Measurements from ENCODE around the gene LRRC32. TPM values are rescaled to one million over a fixed set of nuclear protein-coding genes. Genes with fewer than 3 reads are reported as not detected.

LRRC32 gene
- total RNA-seq, 1 experiment from 2014 or later: 0.27 TPM

DNA sequence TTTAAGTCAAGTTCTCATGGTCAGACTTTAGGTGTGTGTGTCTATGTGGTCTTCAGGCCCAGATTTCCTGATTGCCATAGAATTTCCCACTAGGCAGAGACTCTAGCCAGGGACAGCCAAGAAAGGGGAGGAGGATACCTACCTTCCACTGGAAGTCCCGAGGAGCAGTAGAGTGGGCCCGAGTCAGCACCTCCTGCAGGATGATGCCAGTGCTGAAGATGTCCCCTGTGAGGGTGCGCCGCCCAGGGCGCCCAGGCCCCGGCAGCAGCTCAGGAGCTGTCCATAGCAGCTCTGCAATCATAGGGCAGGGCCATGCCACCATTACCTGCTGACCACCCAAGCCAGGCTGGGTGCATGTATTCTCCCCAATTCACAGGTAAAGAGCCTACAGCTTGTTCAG lies 41.6 kb upstream of the LRRC32 start:
- intact Hi-C loops (cut with micrococcal nuclease; ENCODE audit: unreplicated experiment): no loop called here
- POLR2A ChIA-PET: no interaction called here
- no peaks in the 10 kb centered on the region for H3K9me3 Mint-ChIP-seq (ENCODE audit: unreplicated experiment)
- no peak overlapping the region for H3K27ac Mint-ChIP-seq (ENCODE audit: unreplicated experiment)
- Histone ChIP-seq H3K27me3 (replicated peaks; ENCODE audit: control insufficient read depth, insufficient read depth, low read length) (no peaks in the 10 kb centered on the region), H3K9me3 (no peaks in the 10 kb centered on the region), H3K36me3 (ENCODE audit: control insufficient read depth, insufficient read depth, low read length) (no peaks in the 10 kb centered on the region), H3K4me3 (ENCODE audit: low read depth, low read length) (no peak overlapping the region), H3K4me1 (no peaks in the 10 kb centered on the region)
- DNase-seq: no peak
- H3K4me3 Mint-ChIP-seq (ENCODE audit: unreplicated experiment): no peak overlapping the region
- BruUV-seq (replicated peaks): no TSS peak
- H3K27me3 Mint-ChIP-seq (ENCODE audit: insufficient read depth, unreplicated experiment): no peaks in the 10 kb centered on the region
- TF ChIP-seq CTCF (IDR thresholded peaks at IDR 0.05; ENCODE audit: insufficient read depth in 1 of 2, low read depth in 1 of 2, low read length in 1 of 2, severe bottlenecking in 1 of 2, unreplicated experiment in 1 of 2): no peak
- no peaks in the 10 kb centered on the region for H3K4me1 Mint-ChIP-seq (ENCODE audit: low read depth, unreplicated experiment)
- CTCF ChIA-PET: no interaction called here
- no peaks in the 10 kb centered on the region for H3K36me3 Mint-ChIP-seq (ENCODE audit: insufficient read depth, unreplicated experiment)

- intact Hi-C loops (cut with micrococcal nuclease; ENCODE audit: unreplicated experiment): no loop called here
- Histone ChIP-seq H3K4me3 (ENCODE audit: low read depth, low read length) (no peak overlapping the region), H3K27me3 (replicated peaks; ENCODE audit: control insufficient read depth, insufficient read depth, low read length) (no peaks in the 10 kb centered on the region), H3K9me3 (no peaks in the 10 kb centered on the region), H3K4me1 (no peaks in the 10 kb centered on the region), H3K36me3 (ENCODE audit: control insufficient read depth, insufficient read depth, low read length) (no peaks in the 10 kb centered on the region)
- Mint-ChIP-seq H3K4me1 (ENCODE audit: low read depth, unreplicated experiment) (no peaks in the 10 kb centered on the region), H3K9me3 (ENCODE audit: unreplicated experiment) (peaks cover 5% of the 10 kb centered on the region), H3K27ac (ENCODE audit: unreplicated experiment) (no peak overlapping the region), H3K36me3 (ENCODE audit: insufficient read depth, unreplicated experiment) (no peaks in the 10 kb centered on the region), H3K4me3 (ENCODE audit: unreplicated experiment) (no peak overlapping the region), H3K27me3 (ENCODE audit: insufficient read depth, unreplicated experiment) (no peaks in the 10 kb centered on the region)
- ChIA-PET POLR2A (no interaction called here), CTCF (no interaction called here)
- TF ChIP-seq CTCF (IDR thresholded peaks at IDR 0.05; ENCODE audit: insufficient read depth in 1 of 2, low read depth in 1 of 2, low read length in 1 of 2, severe bottlenecking in 1 of 2, unreplicated experiment in 1 of 2): no peak
- BruUV-seq (replicated peaks): no TSS peak
- no peak for DNase-seq
These were observed 39.2 kb upstream of the LRRC32 start for GRCh38 chr11:76709756-76710155.

DNA sequence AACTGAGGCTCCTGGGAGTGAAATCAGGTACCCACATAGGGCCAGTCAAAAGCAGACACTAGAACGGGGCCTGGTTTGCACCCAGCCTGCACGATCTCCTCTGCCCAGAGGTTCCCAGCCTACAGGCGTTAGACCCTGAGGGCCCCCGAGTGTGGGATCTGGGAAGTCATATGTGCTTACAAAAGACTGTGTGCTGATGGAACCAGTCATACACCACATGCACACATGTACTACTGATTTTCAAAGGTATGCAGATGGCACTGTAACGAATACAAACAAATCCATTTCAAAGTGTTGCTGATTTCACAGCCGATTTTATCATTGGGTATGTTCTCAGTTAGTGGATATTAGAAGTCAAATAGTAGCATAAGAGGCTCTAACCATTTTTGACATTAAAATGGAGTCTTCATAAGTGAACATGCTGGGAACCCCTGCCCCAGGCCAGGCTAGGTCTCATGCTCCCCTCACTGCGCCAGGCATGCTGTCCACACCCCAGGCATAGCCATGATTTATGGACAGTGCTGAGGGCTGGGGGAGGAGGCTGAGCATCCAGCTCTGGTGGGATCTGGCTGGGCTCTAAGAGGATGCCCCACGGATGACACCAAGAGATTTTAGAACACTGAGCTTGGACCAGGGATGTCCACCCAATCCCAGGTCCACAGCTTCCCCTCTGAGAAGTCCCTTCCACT lies 38.6 kb upstream of the LRRC32 start:
- CTCF ChIA-PET: no interaction called here
- TF ChIP-seq CTCF (IDR thresholded peaks at IDR 0.05; ENCODE audit: insufficient read depth in 1 of 2, low read depth in 1 of 2, low read length in 1 of 2, severe bottlenecking in 1 of 2, unreplicated experiment in 1 of 2): no peak
- intact Hi-C loops (cut with micrococcal nuclease; ENCODE audit: unreplicated experiment): no loop called here

More for the DNA sequence above, 38.6 kb upstream of the LRRC32 start:
- Mint-ChIP-seq H3K9me3 (ENCODE audit: unreplicated experiment) (peaks cover 11% of the 10 kb centered on the region), H3K4me1 (ENCODE audit: low read depth, unreplicated experiment) (no peaks in the 10 kb centered on the region), H3K4me3 (ENCODE audit: unreplicated experiment) (no peak overlapping the region), H3K27ac (ENCODE audit: unreplicated experiment) (no peak overlapping the region), H3K27me3 (ENCODE audit: insufficient read depth, unreplicated experiment) (peaks cover 4% of the 10 kb centered on the region), H3K36me3 (ENCODE audit: insufficient read depth, unreplicated experiment) (no peaks in the 10 kb centered on the region)
- H3K9me3 ChIP-seq: no peaks in the 10 kb centered on the region
- H3K27me3 ChIP-seq (replicated peaks; ENCODE audit: control insufficient read depth, insufficient read depth, low read length): no peaks in the 10 kb centered on the region
- BruUV-seq (replicated peaks): no TSS peak
- no peaks in the 10 kb centered on the region for H3K4me1 ChIP-seq
- H3K36me3 ChIP-seq (ENCODE audit: control insufficient read depth, insufficient read depth, low read length): no peaks in the 10 kb centered on the region
- POLR2A ChIA-PET: no interaction called here
- DNase-seq: no peak
- H3K4me3 ChIP-seq (ENCODE audit: low read depth, low read length): no peak overlapping the region

Measured in Caco-2 (cell line).